ENCODE measurements around the gene TENM4. TPM values are rescaled to one million over a fixed set of nuclear protein-coding genes. Genes with fewer than 3 reads are reported as not detected.

Gene TENM4
- polyA plus RNA-seq, 5 donors = 3.1 to 6.2 (median 3.7) TPM

- DNase-seq = no peak
Observed at GRCh38 chr11:79185351-79185750, 255.5 kb downstream of the TENM4 start.

- DNase-seq = no peak
Observed at GRCh38 chr11:79184285-79184684, 256.5 kb downstream of the TENM4 start.

- no peak for DNase-seq
Observed at GRCh38 chr11:79182794-79183193, 258.0 kb downstream of the TENM4 start.

- DNase-seq = no peak
Observed at GRCh38 chr11:79179087-79179486, 261.7 kb downstream of the TENM4 start.

GRCh38 chr11:79174045-79175008 is 266.5 kb downstream of the TENM4 start:
- no peak for DNase-seq

DNA sequence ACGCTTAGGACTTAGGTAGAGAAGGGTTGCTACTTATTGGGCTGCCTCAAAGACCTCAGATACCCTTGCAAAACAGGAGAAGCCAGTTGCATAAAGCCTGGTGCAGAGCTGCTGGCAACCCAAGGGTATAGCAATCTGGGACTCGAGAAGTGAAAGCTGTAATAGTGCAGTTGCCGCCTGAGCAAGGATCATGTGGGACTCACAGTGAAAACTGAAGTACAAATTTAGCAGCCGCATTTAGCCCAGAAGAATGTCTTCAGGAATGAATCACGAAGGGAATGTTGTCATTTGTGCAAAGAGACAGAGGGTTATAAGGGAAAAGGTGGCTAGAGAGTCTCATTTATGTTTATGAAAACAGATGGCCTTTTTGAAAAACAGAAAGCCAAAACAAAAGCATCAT is 267.2 kb downstream of the TENM4 start:
- DNase-seq = no peak

DNA sequence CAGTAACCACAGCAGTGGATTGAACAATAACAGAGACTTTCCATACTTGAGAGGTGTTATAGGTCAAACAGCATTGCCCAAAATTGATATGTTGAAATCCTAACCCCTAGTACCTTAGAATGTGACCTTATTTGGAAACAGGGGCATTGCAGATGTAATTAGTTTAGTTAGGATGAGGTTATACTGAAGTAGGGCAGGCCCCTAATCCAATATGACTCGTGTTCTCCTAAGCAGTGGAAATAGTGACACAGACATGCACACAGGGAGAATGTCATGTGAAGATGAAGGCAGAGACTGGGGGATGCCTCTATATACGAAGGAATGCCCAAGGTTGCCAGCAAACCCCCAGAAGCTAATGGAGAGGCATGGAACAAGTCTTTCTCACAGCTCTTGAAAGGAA is 270.5 kb downstream of the TENM4 start:
- no peak for DNase-seq

DNA sequence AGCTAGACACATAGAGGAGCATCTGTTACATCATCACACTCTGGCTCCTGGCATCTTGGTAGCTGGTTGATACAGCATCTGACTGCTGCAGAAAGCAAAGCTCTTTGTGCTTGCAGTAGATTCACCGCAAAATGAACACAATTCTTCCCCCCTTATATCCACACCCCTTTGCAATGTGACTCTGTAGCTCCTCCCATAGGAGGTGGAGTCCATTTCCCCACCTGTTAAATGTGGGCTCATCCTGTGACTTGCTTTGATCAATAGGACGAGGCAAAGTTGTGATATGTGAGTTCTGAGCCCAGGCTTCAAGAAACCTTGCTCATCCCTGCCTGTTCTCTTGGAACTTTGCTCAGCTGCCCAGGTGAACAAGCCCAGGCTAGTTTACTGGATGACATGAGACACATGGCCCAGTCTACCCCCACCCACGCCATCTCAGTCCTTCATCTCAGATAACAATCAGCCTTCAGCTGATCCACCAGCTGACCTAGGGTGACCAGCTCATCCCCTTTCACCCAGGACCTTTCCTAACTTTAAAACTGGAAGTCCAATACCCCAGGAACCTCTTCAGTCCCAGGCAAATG is 272.2 kb downstream of the TENM4 start:
- no peak for DNase-seq

- no peak for DNase-seq
Observed at GRCh38 chr11:79167510-79168188, 273.2 kb downstream of the TENM4 start.

DNA sequence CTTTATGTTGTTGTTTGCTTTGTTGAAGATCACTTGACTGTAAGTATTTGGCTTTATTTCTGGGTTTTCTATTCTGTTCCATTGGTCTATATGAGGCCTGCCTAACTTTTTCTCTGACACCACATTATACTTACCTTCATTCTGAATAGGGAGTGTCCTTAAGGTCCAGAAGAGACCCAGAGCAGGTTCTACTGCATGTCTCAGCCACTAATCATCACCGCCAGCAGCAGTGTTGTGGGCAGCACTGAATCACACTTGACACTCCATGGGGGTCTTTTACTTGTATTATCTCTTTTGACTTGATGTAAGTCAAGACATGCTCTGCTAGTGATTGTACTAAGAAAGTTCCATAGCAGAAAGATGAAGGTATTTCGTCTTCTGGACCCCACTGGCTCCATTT is 274.9 kb downstream of the TENM4 start:
- DNase-seq = no peak

DNA sequence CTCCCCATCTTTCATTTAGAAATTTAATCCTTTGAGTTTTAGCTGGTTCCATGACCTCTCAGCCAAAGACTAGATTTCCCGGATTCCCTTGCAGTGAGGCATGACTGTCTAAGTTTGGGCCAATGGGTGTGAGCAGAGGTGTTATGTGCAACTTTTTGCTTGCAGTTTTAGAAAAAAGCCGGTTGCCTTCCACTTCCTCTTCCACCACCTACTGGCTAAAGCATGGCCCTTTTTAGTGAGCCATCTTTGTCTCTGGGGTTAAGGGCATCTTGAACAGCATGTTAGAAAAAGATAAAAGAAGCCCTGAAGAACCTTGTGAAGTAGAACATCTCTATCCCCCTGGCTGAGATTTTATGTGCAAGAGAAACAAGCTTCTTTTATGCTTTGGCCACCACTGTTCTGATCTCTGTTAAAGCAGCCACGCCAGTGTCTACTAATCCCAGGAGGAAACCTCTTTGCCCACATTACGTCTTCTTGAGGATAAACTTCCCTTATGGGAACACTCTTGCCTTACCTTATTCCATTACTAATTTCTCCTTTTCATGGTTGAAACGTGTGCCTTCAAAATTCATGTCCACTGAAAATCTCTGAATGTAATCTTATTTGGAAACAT is 279.9 kb downstream of the TENM4 start:
- no peak for DNase-seq

GRCh38 chr11:79159657-79160450 is 281.0 kb downstream of the TENM4 start:
- DNase-seq = no peak

GRCh38 chr11:79157738-79158137 is 283.1 kb downstream of the TENM4 start:
- DNase-seq = no peak

GRCh38 chr11:79156031-79156430 is 284.8 kb downstream of the TENM4 start:
- no peak for DNase-seq

GRCh38 chr11:79155237-79155636 is 285.6 kb downstream of the TENM4 start:
- DNase-seq = no peak

DNA sequence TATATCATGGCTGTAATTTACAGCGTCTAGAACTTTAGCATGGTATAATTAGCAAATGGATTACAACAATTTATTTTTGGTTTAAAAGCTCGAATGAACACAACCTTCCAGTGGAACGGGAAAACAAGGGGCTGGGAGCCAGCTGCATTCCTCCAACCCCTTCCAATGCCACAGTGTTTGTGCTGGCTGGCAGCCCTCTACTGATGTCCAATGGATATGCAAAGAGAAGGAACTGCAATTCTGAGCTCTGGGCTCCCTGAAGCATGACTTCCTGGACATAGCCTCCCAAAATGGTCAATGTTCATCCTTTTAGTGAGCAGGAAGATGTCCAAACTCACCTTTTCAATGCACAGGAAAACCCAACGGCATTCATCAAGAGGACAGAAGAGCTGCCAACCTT is 288.3 kb downstream of the TENM4 start:
- no peak for DNase-seq

- DNase-seq = no peak
Observed at GRCh38 chr11:79151396-79151795, 289.4 kb downstream of the TENM4 start.

DNA sequence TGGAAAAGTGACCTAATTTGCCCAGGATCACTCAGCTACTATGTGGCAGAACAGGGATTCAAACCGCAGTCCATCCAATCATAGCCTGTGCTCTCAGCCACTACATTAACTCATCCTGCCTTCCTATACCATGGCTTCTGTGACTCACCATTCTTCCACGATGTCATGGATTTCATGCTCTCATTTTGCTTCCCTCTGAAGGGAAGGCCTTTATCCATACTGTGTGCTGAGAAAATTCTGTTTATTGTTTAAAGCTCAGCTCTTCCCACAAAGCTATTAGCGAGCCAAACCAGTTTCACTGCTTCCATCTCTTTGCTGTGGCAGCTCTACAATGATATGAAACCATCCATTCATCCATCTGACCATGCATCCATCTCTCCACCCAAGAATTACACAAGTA is 289.9 kb downstream of the TENM4 start:
- no peak for DNase-seq

DNA sequence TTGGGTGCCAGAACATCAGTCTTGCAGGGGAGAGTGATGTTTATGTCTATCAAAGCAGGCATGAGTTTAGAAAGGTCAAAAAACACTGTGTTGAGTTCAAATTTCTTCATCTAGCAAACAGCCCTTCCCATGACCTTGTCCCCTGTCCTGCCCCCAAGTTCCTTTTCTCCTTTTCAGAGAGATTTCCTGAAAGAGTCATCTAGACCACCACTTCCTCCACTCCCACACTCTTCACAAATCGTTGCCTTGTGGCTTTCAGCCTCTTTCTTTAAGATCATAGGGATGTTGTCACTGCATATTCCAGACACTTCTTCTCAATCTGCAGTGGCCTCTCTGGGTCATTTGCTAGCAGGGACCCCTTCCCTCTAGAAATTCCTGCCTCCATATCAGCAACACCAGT is 290.5 kb downstream of the TENM4 start:
- no peak for DNase-seq

GRCh38 chr11:79147731-79148130 is 293.1 kb downstream of the TENM4 start:
- no peak for DNase-seq

- no peak for DNase-seq
Observed at GRCh38 chr11:79147011-79147410, 293.8 kb downstream of the TENM4 start.

Data from right lung (tissue), 5 donors.